GM18873 (cell line): ENCODE data around the gene ITPKC.

Source experiments
- ATAC-seq: cut with Tn5 transposase; IDR thresholded peaks from one replicate; pipeline ENCODE4 v1.9.1; 2021; ENCODE audit warnings: mild to moderate bottlenecking, moderate library complexity, moderate number of reproducible peaks; ENCODE audit not compliant: unreplicated experiment, low FRiP score

ITPKC gene

GRCh38 chr19:40716482-40717324, at the start of gene ITPKC, which contains the start of gene COQ8B:
TSS of gene ITPKC (plus strand) at chr19:40717112. CDS start at chr19:40717136, 24 bp downstream.
TSS of gene COQ8B (minus strand) at chr19:40716886. CDS start at chr19:40714632, 2,254 bp downstream.
- peak; percentile 72 for ATAC-seq

- no peak for ATAC-seq
Observed at GRCh38 chr19:40667602-40668001, 49.3 kb upstream of the ITPKC start.

DNA sequence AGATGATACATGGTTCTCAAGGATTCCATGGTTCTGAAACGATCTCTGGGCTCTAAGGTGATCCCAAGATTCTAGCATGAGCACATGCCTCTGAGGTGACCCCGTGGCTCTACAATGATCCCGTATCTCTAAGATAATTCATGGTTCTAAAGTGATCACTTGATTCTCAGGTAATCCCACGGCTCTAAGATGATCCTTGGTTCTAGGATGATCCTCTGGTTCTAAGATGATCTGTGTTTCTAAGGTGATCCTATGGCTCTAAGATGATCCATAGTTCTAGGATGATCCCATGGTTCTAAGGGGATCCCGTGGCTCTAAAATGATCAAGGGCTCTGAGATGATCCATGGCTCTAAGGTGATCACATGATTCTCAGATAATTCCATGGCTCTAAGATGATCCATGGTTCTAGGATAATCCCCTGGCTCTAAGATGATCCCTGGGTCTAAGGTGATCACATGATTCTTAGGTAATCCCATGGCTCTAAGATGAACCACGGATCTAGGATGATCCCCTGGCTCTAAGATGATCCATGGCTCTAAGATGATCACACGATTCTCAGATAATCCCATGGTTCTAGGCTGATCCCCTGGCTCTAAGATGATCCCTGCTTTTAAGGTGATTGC, 47.8 kb upstream of the ITPKC start:
- ATAC-seq = no peak

- no peak for ATAC-seq
Observed at GRCh38 chr19:40671404-40671803, 45.5 kb upstream of the ITPKC start.

DNA sequence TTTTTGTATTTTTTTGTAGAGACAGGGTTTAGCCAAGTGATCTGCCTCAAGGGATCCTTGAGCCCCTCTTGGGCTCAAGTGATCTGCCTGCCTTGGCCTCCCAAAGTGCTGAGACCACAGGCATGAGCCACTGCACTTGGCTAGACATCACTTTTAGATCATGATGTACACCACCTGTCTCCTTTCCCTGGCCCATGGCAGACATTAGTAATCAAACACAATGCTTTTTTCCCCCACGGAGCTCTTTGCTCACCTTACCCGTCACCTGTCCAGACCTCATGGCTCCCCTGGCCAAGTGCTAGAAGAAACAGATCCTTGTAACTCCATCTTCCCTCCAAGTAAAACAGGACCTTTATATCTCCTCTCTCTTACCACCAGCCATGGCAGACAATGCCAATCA, 44.9 kb upstream of the ITPKC start:
- no peak for ATAC-seq

- no peak for ATAC-seq
Observed at GRCh38 chr19:40672573-40673299, 44.2 kb upstream of the ITPKC start.

GRCh38 chr19:40673397-40673796, 43.5 kb upstream of the ITPKC start:
- ATAC-seq = no peak

- no peak for ATAC-seq
Observed at GRCh38 chr19:40674291-40674690, 42.6 kb upstream of the ITPKC start.

- no peak for ATAC-seq
Observed at GRCh38 chr19:40677156-40677555, 39.8 kb upstream of the ITPKC start.

DNA sequence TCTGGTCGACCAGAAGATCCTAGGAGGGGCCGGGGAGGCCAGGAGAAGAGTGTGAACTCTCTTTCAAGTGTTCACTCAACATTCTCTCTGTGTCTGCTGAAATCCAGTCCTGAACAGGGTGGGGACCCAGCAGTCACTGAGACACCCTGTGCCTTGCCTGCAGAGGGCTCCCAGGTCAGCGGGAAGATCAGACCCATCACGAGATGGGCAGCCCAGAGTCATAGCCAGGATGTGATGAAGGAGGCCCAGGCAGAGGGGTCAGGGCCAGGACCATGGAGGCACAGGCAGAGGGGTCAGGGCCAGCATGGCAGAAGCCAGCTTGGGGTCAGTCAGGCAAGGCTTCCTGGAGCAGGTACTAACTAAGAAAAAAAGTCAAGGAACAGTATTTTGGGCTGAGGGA, 35.9 kb upstream of the ITPKC start:
- no peak for ATAC-seq

DNA sequence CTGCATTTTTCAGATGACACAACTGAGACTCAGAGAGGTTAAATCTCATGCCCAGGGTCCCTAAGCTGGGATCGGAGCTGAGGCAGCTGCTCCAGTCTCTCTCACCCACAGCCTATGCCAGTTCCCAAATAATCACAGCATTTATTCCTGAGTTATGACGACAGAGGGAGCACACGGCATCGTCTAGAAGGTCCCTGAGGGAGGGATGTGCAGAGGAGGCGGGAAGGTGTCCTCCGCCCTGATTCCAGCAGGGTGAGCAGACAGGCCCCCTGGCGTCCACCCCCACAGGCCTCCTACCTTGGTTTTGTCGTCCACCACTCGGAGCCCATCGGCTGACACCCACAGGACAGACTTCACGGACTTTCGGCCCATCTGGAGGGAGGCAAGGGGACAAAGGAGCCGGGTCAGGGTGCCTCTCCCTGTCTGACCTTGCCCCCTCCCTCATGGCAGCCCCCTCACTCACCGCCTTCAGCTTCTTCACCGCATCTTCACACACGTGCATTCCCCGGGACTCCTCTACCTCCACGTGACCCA, 34.4 kb upstream of the ITPKC start:
- no peak for ATAC-seq

DNA sequence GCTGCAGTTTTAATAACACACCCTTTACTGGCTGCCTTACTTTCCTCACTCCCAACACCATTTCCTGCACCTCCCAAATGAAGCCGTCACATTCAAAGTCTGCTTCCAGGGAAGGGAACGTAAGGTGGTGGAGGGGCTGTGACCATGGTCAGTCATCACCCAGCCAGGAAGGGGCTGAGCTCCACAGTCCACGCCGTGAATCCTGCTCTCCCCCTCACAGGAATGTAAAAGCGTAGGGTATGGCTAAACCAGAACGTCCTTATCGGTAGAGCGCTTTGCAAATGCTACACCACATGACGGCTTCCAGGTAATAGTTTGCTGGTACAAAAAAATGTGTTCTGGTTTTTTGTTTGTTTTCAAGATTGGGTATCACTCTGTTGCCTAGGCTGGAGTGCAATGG, 33.5 kb upstream of the ITPKC start:
- ATAC-seq = no peak

GRCh38 chr19:40684280-40684679, 32.6 kb upstream of the ITPKC start:
- no peak for ATAC-seq

GRCh38 chr19:40685016-40685526, 31.8 kb upstream of the ITPKC start:
- no peak for ATAC-seq

DNA sequence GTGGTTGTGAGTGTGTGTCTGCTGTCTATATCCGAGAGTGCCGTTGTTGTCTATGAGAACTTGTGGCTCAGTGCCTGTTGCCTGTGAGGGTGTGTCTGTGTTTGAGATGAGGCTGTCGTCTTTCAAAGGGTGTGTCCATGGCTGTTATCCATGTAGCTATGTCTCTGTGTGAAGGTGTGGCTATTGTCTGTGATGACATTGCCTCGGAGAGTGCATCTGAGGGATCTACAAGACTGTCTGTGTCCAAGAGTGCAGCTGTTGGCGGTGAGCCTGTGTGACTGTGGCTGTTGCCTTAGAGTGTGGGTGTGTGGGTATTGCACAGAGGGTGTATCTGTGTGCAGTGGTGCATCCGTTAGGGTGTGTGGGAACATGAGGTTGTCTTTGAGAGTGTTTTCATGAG, 31.3 kb upstream of the ITPKC start:
- no peak for ATAC-seq

DNA sequence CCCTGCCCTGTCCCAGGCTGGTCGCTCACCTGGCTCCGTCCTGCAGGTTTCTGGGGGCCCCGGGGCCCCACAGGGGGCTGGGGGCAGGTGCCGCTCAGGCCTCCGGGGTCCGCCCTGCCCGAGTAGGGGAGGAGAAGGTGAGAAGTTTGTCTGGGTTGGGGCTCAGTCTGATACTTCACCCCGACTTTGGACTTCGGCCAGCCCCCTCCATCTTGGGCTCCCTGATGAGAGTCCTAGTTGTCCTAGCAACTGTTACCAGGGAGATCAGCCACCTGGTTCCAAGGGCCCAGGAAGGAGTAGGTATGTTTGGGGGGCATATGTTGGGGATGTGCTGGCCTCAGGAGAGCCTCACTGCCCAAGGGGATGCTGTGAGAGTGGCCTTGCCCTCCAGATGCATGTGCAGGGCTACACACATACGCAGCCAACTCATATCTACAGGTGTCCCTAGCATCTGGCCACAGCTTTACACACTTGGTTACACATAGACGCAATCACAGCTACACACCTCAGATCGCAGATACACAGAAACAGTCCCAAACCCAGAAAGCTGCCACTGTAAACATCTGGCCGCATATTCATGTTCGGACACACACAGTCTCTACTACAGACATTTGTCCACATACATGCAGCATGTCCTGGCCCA, 29.9 kb upstream of the ITPKC start:
- no peak for ATAC-seq

- ATAC-seq = no peak
Observed at GRCh38 chr19:40687525-40688016, 29.3 kb upstream of the ITPKC start.

GRCh38 chr19:40688309-40688708, 28.6 kb upstream of the ITPKC start:
- no peak for ATAC-seq

- ATAC-seq = no peak
Observed at GRCh38 chr19:40688987-40689338, 27.9 kb upstream of the ITPKC start.

- no peak for ATAC-seq
Observed at GRCh38 chr19:40689339-40690049, 27.4 kb upstream of the ITPKC start.
